Lower leg skin (tissue), 4 donors: ENCODE results near the gene PCF11. TPM values are rescaled to one million over a fixed set of nuclear protein-coding genes. Genes with fewer than 3 reads are reported as not detected.
"Not testable (repeated sequence)": the region's sequence is repeated elsewhere in the genome, so short reads cannot be mapped to it uniquely, and the experiment has no call there.

Source experiments
- DNase-seq, 2 donors: peaks; one replicate each; pipeline ENCODE4 v3.0.0-alpha.2; 2019; ENCODE audit warnings: low spot score in 2 of 2
- H3K4me3 ChIP-seq: fragments of 200-600 bp; sonication (generic); 2 replicates; pipeline ENCODE4 v1.5.1; 2017; ENCODE audit warnings: mild to moderate bottlenecking, low read depth; ENCODE audit not compliant: poor library complexity, severe bottlenecking
- CTCF ChIP-seq, 3 donors: fragments of 450-650 bp; IDR thresholded peaks; one replicate each; pipeline ENCODE4 v1.5.1; 2016; ENCODE audit warnings: antibody characterized with exemption in 3 of 3, mild to moderate bottlenecking in 3 of 3, moderate library complexity in 2 of 3
- POLR2A ChIP-seq, 2 donors: fragments of 450-650 bp; IDR thresholded peaks; one replicate each; pipeline ENCODE4 v1.6.1; 2016 to 2017; ENCODE audit warnings: antibody characterized with exemption in 2 of 2, mild to moderate bottlenecking in 1 of 2, moderate library complexity in 1 of 2
- WGBS, 2 donors: methylation state at CpG; one replicate each; pipeline ENCODE4 v1.1.5; 2018; 5-methylcytosine and 5-hydroxymethylcytosine counted together
- intact Hi-C: fragments of 100-400 bp; cut with DNase I; formaldehyde crosslinking; loops from one replicate; pipeline ENCODE4 v1.15.0; 2023; ENCODE audit warnings: low total_unique reads
- total RNA-seq, 4 donors: library from RNA; depleted of rRNA; stranded (reverse); fragments of >200 nt; gene quantifications; one replicate each; pipeline ENCODE4 v1.1.0, GENCODE V29; 2016

The PCF11 gene
- total RNA-seq, 4 donors from 2014 or later = 91.9 to 137 (median 119) TPM

- TF ChIP-seq CTCF (IDR thresholded peaks at IDR 0.05) = no peak
- no peak for TF ChIP-seq POLR2A (IDR thresholded peaks at IDR 0.05)
- no peak for DNase-seq
- no peak overlapping the region for H3K4me3 ChIP-seq
- intact Hi-C loops = no loop called here
- 68 to 78% methylated on average over 5 of the region's 5 CpGs for WGBS, 2 donors
Observed at GRCh38 chr11:83125577-83125976, 31.4 kb upstream of the PCF11 start.

- WGBS, 2 donors = 89 to 95% methylated on average over 5 of the region's 5 CpGs
Observed at GRCh38 chr11:83127310-83127637, 29.7 kb upstream of the PCF11 start.

GRCh38 chr11:83132191-83132590 is 24.7 kb upstream of the PCF11 start:
- TF ChIP-seq POLR2A (IDR thresholded peaks at IDR 0.05) (no peak), CTCF (IDR thresholded peaks at IDR 0.05) (no peak)
- intact Hi-C loops = no loop called here
- WGBS, 2 donors = 70 to 75% methylated on average over 4 of the region's 4 CpGs
- no peak overlapping the region for H3K4me3 ChIP-seq
- no peak for DNase-seq

More at GRCh38 chr11:83127310-83127637, 29.7 kb upstream of the PCF11 start:
- intact Hi-C loops = no loop called here
- DNase-seq = peak in 1 of 2 donors; percentile 47
- no peak overlapping the region for H3K4me3 ChIP-seq
- TF ChIP-seq CTCF (IDR thresholded peaks at IDR 0.05) = no peak
- no peak for TF ChIP-seq POLR2A (IDR thresholded peaks at IDR 0.05)

GRCh38 chr11:83133266-83133665 is 23.7 kb upstream of the PCF11 start:
- DNase-seq, intact Hi-C loops, H3K4me3 ChIP-seq: not testable (repeated sequence)
- 93 to 100% methylated on average over 4 to 11 of the region's 29 CpGs for WGBS, 2 donors

GRCh38 chr11:83139310-83139709 is 17.6 kb upstream of the PCF11 start:
- H3K4me3 ChIP-seq = no peak overlapping the region
- intact Hi-C loops = no loop called here
- DNase-seq = no peak
- 92 to 95% methylated on average over 6 of the region's 6 CpGs for WGBS, 2 donors
- TF ChIP-seq POLR2A (IDR thresholded peaks at IDR 0.05) = no peak
- TF ChIP-seq CTCF (IDR thresholded peaks at IDR 0.05) = no peak

GRCh38 chr11:83140691-83141455 is 16.1 kb upstream of the PCF11 start:
- WGBS, 2 donors = 80 to 82% methylated on average over 11 of the region's 11 CpGs
- no peak for DNase-seq
- TF ChIP-seq CTCF (IDR thresholded peaks at IDR 0.05) (no peak), POLR2A (IDR thresholded peaks at IDR 0.05) (no peak)
- no peak overlapping the region for H3K4me3 ChIP-seq
- intact Hi-C loops = no loop called here
